ENCODE results near the gene GPHB5. TPM values are rescaled to one million over a fixed set of nuclear protein-coding genes. Genes with fewer than 3 reads are reported as not detected.

GPHB5 gene
- total RNA-seq: not detected in 2 replicates

DNA sequence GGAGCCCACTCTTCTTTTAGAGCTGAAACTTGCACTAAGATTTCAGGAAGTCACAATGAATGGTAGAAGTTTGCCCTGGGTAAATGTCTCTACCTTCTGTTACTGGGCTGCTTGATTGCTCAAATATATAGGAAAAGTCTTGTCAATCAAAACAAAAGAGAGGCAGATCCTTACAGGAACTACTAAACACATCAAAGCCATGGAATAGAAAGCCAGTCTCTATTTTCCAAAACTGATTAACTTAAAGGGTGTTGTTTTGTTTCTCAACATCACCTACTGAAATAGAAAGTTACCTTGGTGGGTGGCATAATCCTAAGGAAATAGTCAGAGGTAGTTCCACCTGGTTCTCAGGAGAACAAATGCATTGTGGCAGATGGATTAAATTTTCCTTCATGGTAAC lies at the start of gene GPHB5:
GPHB5 (minus strand) TSS at position 101 of the 400 bp plus-strand sequence. CDS start 1,086 bp downstream, outside the sequence.

Other genes starting within 250 kb of the GPHB5 start
- gene RHOJ, start 114.5 kb downstream of the GPHB5 start, total RNA-seq: 0.07 TPM in 1 of 2 replicates, not detected in the other
- 22.6 and 37.9 TPM in 2 replicates for gene PPP2R5E, start 224.4 kb upstream of the GPHB5 start, total RNA-seq